HG03521 (cell line): Measurements from ENCODE around the gene GPR25.

Source experiments
- ATAC-seq: cut with Tn5 transposase; IDR thresholded peaks from one replicate; pipeline ENCODE4 v1.9.1; 2021; ENCODE audit warnings: mild to moderate bottlenecking, moderate library complexity; ENCODE audit not compliant: unreplicated experiment

The GPR25 gene

DNA sequence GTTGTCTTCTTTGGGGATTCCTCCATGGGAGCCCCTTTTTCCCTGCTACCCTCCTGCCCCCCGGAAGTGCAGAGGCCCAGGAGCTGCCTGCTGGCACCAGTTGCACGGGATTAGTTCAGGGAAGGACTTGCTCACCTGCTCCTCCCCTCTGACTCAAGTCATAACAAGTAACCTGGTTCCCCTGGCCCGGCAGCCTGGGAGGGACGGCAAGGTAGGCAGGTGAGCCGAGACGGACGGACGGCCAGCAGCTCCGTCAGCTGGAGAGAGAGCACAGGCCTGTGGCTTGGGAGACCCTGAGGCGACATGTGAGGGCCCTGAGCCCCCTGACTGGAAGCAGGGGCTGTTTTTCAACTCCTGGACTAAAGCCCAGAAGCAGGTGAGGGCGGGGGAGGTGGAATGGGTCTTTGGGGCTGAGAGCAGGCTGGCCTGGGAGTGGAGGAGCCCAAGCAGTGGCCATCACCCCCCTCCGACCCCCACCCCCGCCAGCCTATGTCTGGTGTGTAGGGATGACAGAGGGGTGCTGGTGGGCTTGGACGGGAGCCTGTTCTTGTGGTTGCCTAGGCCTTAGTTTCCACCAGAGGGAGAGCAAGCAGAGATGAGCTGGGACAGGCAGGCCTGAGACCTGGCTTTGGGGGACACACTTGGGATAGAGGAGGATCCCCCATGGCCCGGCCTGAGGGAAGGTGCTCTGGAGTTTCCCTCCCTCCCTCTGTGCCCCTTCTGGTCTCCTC, 22.1 kb downstream of the GPR25 start, which contains the start of gene INAVA:
Gene INAVA, plus strand, starts transcription at position 189 of the 731 bp plus-strand sequence. CDS start 3,501 bp downstream, outside the sequence.
- no peak for ATAC-seq

DNA sequence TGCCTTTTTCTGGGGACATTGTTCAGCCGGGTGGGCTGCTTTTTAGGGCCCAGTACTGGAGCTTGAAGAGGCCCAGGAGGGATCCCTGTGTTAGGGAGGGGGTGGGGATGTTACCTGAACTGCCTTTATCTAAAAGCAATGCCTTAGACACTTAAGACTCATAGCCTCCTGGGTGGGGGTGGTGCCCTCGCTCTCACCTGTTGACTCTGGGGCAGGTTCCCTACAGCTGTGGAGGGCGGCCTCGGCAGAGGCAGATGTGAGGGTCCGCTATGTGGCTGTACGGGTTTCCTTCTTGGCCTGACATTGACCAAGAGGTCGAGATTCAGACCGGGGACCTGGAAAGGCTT, 22.6 kb downstream of the GPR25 start:
- no peak for ATAC-seq

- no peak for ATAC-seq
These were observed 23.2 kb downstream of the GPR25 start for GRCh38 chr1:200895801-200896530.

GRCh38 chr1:200896531-200897196, 23.9 kb downstream of the GPR25 start:
- ATAC-seq = no peak

- ATAC-seq = no peak
These were observed 24.5 kb downstream of the GPR25 start for GRCh38 chr1:200897259-200897658.

DNA sequence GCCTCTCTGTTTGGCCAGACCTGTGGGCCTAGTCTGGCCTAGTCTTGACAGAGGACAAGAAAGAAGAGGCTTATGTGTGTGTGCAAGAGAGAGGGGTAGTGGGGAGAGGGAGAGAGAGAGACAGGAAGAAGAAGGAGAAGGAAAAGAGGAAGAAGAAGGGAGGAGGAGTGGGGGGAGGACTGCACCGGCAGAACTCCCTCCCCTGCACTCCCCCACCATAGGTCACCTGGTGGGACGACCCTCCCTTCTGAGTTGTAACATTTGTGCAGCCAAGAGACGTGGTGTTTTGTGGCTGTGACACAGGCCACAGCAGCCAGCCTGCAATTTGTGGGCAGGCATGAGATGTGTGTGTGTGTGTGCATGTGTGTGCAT, 26.2 kb downstream of the GPR25 start:
- no peak for ATAC-seq

- no peak for ATAC-seq
These were observed 26.7 kb downstream of the GPR25 start for GRCh38 chr1:200899451-200899915.

- no peak for ATAC-seq
These were observed 27.4 kb downstream of the GPR25 start for GRCh38 chr1:200899954-200900867.

DNA sequence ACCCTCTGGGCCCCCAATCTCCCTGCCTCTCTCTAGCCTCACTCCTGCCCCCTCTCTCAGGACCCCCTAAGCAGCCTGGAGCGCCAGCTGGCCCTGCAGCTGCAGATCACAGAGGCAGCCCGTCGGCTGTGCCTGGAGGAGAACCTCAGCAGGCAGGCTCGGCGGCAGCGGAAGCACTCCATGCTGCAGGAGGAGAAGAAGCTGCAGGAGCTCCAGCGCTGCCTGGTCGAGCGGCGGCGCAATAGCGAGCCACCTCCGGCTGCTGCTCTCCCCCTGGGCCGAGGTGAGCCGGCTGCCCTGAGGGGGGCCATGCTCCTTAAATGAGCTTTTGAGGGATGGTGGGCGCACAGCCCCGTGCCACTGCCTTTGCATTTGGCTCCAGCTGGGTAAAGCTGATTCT, 28.1 kb downstream of the GPR25 start:
- ATAC-seq = no peak

GRCh38 chr1:200901350-200901749, 28.6 kb downstream of the GPR25 start:
- no peak for ATAC-seq

DNA sequence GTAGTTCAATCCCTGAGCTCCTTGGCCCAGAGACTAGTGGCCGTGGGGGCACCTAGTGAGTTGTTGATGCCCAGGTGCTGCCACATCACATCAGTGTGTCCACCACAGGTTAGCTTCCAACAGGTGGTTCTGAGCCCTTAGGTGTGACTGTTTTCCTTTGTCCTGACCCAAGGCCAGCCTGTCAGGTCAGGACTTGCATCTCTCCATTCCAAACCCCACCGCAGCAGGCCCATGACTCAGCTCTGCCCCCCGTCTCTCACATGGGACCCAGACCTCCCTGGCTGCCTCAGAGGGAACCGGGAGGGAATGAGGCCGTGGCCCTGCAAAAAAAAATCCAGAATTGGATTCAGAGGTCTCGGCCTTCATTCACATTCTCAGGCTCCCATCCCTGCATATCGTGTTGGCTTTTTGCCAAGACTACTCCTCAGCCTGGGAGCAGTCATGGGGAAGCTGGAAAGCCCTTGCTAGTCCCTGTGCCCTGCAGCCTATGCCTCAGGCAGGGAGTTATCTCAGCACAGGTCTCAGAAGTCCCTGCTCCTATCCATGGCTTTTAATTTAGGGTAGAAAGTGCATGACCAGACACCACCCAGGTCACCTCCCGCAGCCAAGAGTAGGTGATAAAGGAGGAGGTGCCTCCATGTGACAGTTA, 29.1 kb downstream of the GPR25 start:
- ATAC-seq = no peak

DNA sequence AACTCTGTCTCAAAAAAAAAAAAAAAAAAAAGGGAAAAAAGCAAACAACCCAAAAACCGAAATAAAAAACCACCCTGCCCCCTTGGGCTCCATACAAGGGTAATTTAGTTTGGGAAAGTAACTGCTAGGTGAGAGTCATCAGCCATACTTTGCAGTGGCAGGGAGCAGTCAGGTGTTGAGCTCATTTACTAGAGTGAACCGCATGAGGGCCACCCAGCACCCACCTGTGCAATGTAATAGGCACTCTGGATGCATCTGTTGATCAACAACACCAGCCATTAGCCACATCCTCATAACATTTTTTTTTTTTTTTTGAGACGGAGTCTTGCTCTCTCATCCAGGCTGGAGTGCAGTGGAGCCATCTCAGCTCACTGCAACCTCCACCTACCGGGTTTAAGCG, 31.0 kb downstream of the GPR25 start:
- no peak for ATAC-seq

DNA sequence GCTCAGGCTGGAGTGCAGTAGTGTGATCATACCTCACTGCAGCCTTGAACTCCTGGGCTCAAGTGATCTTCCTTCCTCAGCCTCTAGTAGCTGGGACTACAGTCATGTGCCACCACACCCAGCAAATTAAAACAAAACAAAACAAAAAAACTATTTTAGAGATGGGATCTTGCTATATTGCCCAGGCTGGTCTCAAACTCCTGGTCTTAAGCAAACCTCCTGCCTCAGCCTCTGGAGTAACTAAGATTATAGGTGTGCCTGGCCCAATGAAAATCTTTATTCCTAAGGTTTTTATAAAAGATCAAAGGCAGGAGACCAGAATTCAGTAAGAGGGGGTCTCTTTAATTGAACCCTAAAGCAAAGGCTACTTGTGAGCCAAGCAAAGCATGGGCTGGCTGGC, 32.0 kb downstream of the GPR25 start:
- no peak for ATAC-seq

DNA sequence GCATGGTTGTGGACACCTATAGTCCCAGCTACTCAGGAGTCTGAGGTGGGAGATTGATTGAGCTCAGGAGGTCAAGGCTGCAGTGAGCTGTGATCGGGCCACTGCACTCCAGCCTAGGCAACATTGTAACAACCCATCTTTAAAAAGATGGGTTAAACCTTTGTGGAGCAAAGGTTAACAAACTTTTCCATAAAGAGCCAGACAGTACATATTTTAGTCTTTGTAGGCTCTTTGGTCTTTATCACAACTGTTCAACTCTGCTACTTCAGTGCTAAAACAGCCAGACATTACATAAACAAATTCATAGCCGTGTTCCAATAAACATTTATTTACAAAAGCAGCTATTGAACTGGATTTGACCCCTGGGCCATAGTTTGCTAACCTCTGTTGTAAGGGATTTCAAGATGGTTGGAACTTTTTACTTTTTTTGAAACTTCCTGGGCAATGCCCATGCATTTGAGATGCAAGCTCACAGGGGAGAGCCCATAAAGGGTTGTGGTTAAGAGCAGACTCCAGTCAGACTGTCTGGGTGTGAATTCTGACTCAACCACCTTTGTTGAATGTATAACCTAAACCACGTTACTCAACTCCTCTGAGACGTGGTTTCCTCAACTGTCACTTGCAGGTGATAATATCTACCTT, 32.8 kb downstream of the GPR25 start:
- ATAC-seq = no peak

GRCh38 chr1:200906491-200906890, 33.7 kb downstream of the GPR25 start:
- no peak for ATAC-seq

GRCh38 chr1:200907611-200908097, 34.9 kb downstream of the GPR25 start:
- ATAC-seq = peak; percentile 42

GRCh38 chr1:200908191-200908868, 35.5 kb downstream of the GPR25 start:
- ATAC-seq = no peak

- no peak for ATAC-seq
These were observed 36.3 kb downstream of the GPR25 start for GRCh38 chr1:200909071-200909470.

GRCh38 chr1:200909757-200910239, 37.0 kb downstream of the GPR25 start:
- no peak for ATAC-seq
